GM12873 (cell line): ENCODE results near the gene OR14A2.

Experiments
- TF ChIP-seq, protein P1 (sequence below): IDR thresholded peaks from 2 replicates; pipeline ENCODE4 v1.5.1; 2012; ENCODE audit warnings: low read depth, mild to moderate bottlenecking, moderate library complexity, low read length, control low read depth; ENCODE audit not compliant: insufficient read depth; ENCODE audit errors: missing control alignments

OR14A2 gene

DNA sequence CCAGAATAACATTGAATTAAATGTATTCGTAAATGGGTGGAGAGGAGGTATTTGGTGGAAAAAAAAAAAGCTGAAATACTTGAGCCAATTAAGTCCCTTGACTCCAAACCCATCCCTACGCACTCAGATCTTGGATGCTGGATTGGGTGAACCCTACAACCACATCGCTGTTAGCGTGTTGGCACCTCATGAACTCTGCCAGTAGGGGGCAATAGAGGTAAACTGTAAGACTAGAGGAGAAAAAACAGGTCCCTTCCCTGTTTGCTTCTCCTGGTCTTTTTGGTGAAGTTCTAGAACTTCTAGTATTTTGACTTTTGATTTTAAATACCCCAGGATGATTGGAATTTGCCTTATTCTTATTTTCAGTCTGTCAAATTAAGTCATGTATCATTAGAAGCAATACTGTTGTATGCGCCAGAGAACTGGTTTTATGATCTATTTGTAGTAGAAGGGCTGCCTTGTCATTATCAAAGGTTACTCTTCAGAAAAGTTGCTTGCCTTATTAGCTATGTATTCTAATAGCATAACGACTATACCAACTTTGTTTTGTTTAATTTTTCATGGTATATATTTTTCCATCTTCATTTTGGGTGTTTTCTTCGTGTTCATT lies 66.5 kb downstream of the OR14A2 start:
- TF ChIP-seq, protein P1, sequence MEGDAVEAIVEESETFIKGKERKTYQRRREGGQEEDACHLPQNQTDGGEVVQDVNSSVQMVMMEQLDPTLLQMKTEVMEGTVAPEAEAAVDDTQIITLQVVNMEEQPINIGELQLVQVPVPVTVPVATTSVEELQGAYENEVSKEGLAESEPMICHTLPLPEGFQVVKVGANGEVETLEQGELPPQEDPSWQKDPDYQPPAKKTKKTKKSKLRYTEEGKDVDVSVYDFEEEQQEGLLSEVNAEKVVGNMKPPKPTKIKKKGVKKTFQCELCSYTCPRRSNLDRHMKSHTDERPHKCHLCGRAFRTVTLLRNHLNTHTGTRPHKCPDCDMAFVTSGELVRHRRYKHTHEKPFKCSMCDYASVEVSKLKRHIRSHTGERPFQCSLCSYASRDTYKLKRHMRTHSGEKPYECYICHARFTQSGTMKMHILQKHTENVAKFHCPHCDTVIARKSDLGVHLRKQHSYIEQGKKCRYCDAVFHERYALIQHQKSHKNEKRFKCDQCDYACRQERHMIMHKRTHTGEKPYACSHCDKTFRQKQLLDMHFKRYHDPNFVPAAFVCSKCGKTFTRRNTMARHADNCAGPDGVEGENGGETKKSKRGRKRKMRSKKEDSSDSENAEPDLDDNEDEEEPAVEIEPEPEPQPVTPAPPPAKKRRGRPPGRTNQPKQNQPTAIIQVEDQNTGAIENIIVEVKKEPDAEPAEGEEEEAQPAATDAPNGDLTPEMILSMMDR, result peak; percentile 90

DNA sequence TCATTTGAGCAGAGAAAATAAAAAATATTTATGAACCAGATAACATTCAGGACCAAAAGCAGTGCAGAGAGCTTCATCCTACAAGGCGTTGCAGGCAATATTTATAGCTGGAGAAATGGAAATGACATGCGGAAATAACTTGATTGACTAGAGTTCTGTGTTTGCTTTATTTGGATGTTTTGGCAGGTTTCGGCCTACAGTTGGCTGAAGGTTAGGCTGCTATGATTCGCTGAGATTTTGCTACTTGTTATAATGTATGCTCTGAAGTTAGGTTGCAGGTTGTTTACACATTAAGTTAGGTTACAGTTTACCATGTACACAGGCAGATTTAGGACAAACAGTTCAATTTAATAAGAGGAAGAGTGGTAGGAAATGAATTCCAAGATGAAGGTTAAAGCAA lies 67.8 kb downstream of the OR14A2 start:
- TF ChIP-seq, protein P1, result no peak

DNA sequence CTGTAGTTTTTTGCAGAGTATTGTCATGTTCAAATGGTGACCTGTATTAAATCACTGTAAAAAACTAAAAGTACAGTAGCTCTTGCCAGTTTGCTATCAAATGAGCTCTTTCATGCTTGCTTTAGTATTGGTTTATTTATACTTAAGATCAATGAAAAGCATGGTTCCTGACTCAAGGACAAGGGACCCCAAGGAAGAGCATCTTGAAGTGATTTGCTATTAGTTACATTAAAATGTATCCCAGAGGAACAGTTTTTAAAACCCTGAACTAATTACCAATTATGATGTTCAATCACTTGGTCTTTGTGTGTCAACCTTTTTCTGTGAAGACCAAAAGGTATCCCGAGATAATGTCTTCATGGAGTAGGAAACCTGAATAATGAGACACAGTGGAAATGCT lies 68.3 kb downstream of the OR14A2 start, which contains the start of gene OR13G1:
Gene OR13G1, minus strand, starts transcription at position 101 of the 400 bp plus-strand sequence. CDS start 6,698 bp downstream, outside the sequence.
- TF ChIP-seq, protein P1, result no peak
